ENCODE measurements around the gene PTTG1IP.

- no peak for TF ChIP-seq CTCF (conservative IDR thresholded peaks at IDR 0.05; ENCODE audit: low read length)
- TF ChIP-seq EZH2phosphoT487 (IDR thresholded peaks at IDR 0.05; ENCODE audit: borderline replicate concordance, low read depth, low read length) = no peak
These were observed 14.5 kb upstream of the PTTG1IP start for GRCh38 chr21:44887807-44888580.

All from OCI-LY7 (cell line).